Mesendoderm (in vitro differentiated cells): Measurements from ENCODE around the gene AP3S2.

Source experiments
- DNase-seq: peaks from one replicate; pipeline ENCODE4 v3.0.0; 2013
- H2AK5ac ChIP-seq: 2 replicates; pipeline ENCODE4 v1.6.1; 2013; ENCODE audit warnings: low read length, inconsistent platforms
- H2BK120ac ChIP-seq: 2 replicates; pipeline ENCODE4 v1.6.1; 2013; ENCODE audit warnings: low read depth, mild to moderate bottlenecking, low read length, moderate library complexity, mixed read lengths
- H2BK15ac ChIP-seq: replicated peaks from 2 replicates; pipeline ENCODE4 v1.6.1; 2013; ENCODE audit warnings: low read depth, mild to moderate bottlenecking, moderate library complexity
- H2BK5ac ChIP-seq: 2 replicates; pipeline ENCODE4 v1.6.1; 2013; ENCODE audit warnings: low read length, inconsistent platforms
- H3K18ac ChIP-seq: 2 replicates; pipeline ENCODE4 v1.6.1; 2013; ENCODE audit warnings: mild to moderate bottlenecking, low read length, mixed read lengths
- H3K23ac ChIP-seq: one replicate; pipeline ENCODE4 v1.6.1; 2013; ENCODE audit warnings: low read length
- H3K27ac ChIP-seq: 2 replicates; pipeline ENCODE4 v1.5.1; 2013; ENCODE audit warnings: low read depth, mild to moderate bottlenecking, inconsistent platforms, low read length, moderate library complexity
- H3K27me3 ChIP-seq: 2 replicates; pipeline ENCODE4 v1.6.1; 2013; ENCODE audit warnings: low read length, control low read depth, mild to moderate bottlenecking, inconsistent platforms; ENCODE audit not compliant: insufficient read depth, poor library complexity
- H3K36me3 ChIP-seq: 2 replicates; pipeline ENCODE4 v1.6.1; 2013; ENCODE audit warnings: low read length, inconsistent platforms; ENCODE audit not compliant: control insufficient read depth, insufficient read depth
- H3K4ac ChIP-seq: one replicate; pipeline ENCODE4 v1.6.1; 2013; ENCODE audit warnings: low read depth, mild to moderate bottlenecking, low read length, moderate library complexity
- H3K4me1 ChIP-seq: 2 replicates; pipeline ENCODE4 v1.6.1; 2013; ENCODE audit warnings: low read depth, low read length, inconsistent platforms; ENCODE audit not compliant: control insufficient read depth
- H3K4me2 ChIP-seq: 2 replicates; pipeline ENCODE4 v1.6.1; 2013; ENCODE audit warnings: low read length
- H3K4me3 ChIP-seq: 2 replicates; pipeline ENCODE4 v1.5.1; 2013; ENCODE audit warnings: mild to moderate bottlenecking, low read length
- H3K56ac ChIP-seq: one replicate; pipeline ENCODE4 v1.6.1; 2013; ENCODE audit warnings: low read length
- H3K79me1 ChIP-seq: 2 replicates; pipeline ENCODE4 v1.6.1; 2013; ENCODE audit warnings: low read length, inconsistent platforms
- H3K79me2 ChIP-seq: 2 replicates; pipeline ENCODE4 v1.6.1; 2013; ENCODE audit warnings: mild to moderate bottlenecking, low read length; ENCODE audit not compliant: control insufficient read depth, insufficient read depth
- H3K9ac ChIP-seq: 2 replicates; pipeline ENCODE4 v1.6.1; 2013; ENCODE audit warnings: low read length, inconsistent platforms
- H4K5ac ChIP-seq: one replicate; pipeline ENCODE4 v1.6.1; 2013; ENCODE audit warnings: low read length
- H4K8ac ChIP-seq: one replicate; pipeline ENCODE4 v1.6.1; 2013; ENCODE audit warnings: low read depth, mild to moderate bottlenecking, control low read depth, low read length, moderate library complexity
- WGBS: extraction: QIAGEN DNeasy Blood & Tissue Kit; methylation state at CpG from one replicate; pipeline ENCODE4 v1.1.7; 2013; ENCODE audit warnings: low lambda C conversion rate, missing lambda C conversion rate; ENCODE audit not compliant: insufficient coverage; ENCODE audit errors: extremely low coverage; 5-methylcytosine and 5-hydroxymethylcytosine counted together

AP3S2 gene

GRCh38 chr15:89852342-89852995 lies 41.3 kb downstream of the AP3S2 start:
- H3K4me1 ChIP-seq, result no peaks in the 10 kb centered on the region
- H2AK5ac ChIP-seq, result no peak overlapping the region
- H3K79me2 ChIP-seq, result no peaks in the 10 kb centered on the region
- no peak overlapping the region for H4K5ac ChIP-seq
- no peak overlapping the region for H2BK120ac ChIP-seq
- no peak overlapping the region for H3K23ac ChIP-seq
- no peak overlapping the region for H3K18ac ChIP-seq
- no peak overlapping the region for H3K9ac ChIP-seq
- H3K4me2 ChIP-seq, result no peak overlapping the region
- no peak overlapping the region for H2BK15ac ChIP-seq
- DNase-seq, result no peak
- H3K4me3 ChIP-seq, result no peak overlapping the region
- no peak overlapping the region for H3K27ac ChIP-seq
- H3K79me1 ChIP-seq, result no peaks in the 10 kb centered on the region
- H3K36me3 ChIP-seq, result no peaks in the 10 kb centered on the region
- H3K4ac ChIP-seq, result no peak overlapping the region
- H2BK5ac ChIP-seq, result no peak overlapping the region
- H3K27me3 ChIP-seq, result no peaks in the 10 kb centered on the region
- no peak overlapping the region for H3K56ac ChIP-seq
- H4K8ac ChIP-seq, result no peak overlapping the region
- no CpG with 5 or more reads among the region's 3 CpGs for WGBS

- Histone ChIP-seq H3K56ac (no peak overlapping the region), H3K79me2 (no peaks in the 10 kb centered on the region), H3K4me1 (no peaks in the 10 kb centered on the region), H4K5ac (no peak overlapping the region), H3K18ac (no peak overlapping the region), H3K27ac (no peak overlapping the region), H3K4me3 (no peak overlapping the region), H3K79me1 (no peaks in the 10 kb centered on the region), H4K8ac (no peak overlapping the region), H3K9ac (no peak overlapping the region), H3K4ac (no peak overlapping the region), H3K23ac (no peak overlapping the region), H2AK5ac (no peak overlapping the region), H3K27me3 (no peaks in the 10 kb centered on the region), H2BK120ac (no peak overlapping the region), H2BK15ac (no peak overlapping the region), H2BK5ac (no peak overlapping the region), H3K4me2 (no peak overlapping the region), H3K36me3 (no peaks in the 10 kb centered on the region)
- DNase-seq, result no peak
- no CpG with 5 or more reads among the region's 5 CpGs for WGBS
Measured at GRCh38 chr15:89851673-89852341, 42.0 kb downstream of the AP3S2 start.

GRCh38 chr15:89848970-89849292 lies 44.9 kb downstream of the AP3S2 start:
- WGBS, result no CpG with 5 or more reads among the region's 2 CpGs
- no peak overlapping the region for H3K4me3 ChIP-seq
- no peak overlapping the region for H2BK120ac ChIP-seq
- H3K56ac ChIP-seq, result no peak overlapping the region
- H3K27ac ChIP-seq, result no peak overlapping the region
- no peaks in the 10 kb centered on the region for H3K27me3 ChIP-seq
- no peak overlapping the region for H3K9ac ChIP-seq
- no peaks in the 10 kb centered on the region for H3K36me3 ChIP-seq
- no peak overlapping the region for H2AK5ac ChIP-seq
- no peak overlapping the region for H3K4me2 ChIP-seq
- no peak overlapping the region for H4K8ac ChIP-seq
- DNase-seq, result no peak
- no peaks in the 10 kb centered on the region for H3K79me1 ChIP-seq
- no peak overlapping the region for H3K4ac ChIP-seq
- H3K4me1 ChIP-seq, result no peaks in the 10 kb centered on the region
- H2BK5ac ChIP-seq, result no peak overlapping the region
- H2BK15ac ChIP-seq, result no peak overlapping the region
- H3K23ac ChIP-seq, result no peak overlapping the region
- H4K5ac ChIP-seq, result no peak overlapping the region
- no peaks in the 10 kb centered on the region for H3K79me2 ChIP-seq
- H3K18ac ChIP-seq, result no peak overlapping the region

- DNase-seq, result no peak
- no peak overlapping the region for H3K56ac ChIP-seq
- no peak overlapping the region for H3K4me2 ChIP-seq
- H3K27ac ChIP-seq, result no peak overlapping the region
- H3K4ac ChIP-seq, result no peak overlapping the region
- H3K18ac ChIP-seq, result no peak overlapping the region
- no peaks in the 10 kb centered on the region for H3K79me1 ChIP-seq
- no peak overlapping the region for H2BK15ac ChIP-seq
- WGBS, result no CpG with 5 or more reads among the region's 2 CpGs
- no peak overlapping the region for H3K4me3 ChIP-seq
- no peaks in the 10 kb centered on the region for H3K36me3 ChIP-seq
- H2BK5ac ChIP-seq, result no peak overlapping the region
- no peaks in the 10 kb centered on the region for H3K79me2 ChIP-seq
- H3K4me1 ChIP-seq, result no peaks in the 10 kb centered on the region
- no peak overlapping the region for H3K9ac ChIP-seq
- H3K23ac ChIP-seq, result no peak overlapping the region
- H3K27me3 ChIP-seq, result no peaks in the 10 kb centered on the region
- H4K5ac ChIP-seq, result no peak overlapping the region
- H4K8ac ChIP-seq, result no peak overlapping the region
- no peak overlapping the region for H2BK120ac ChIP-seq
- no peak overlapping the region for H2AK5ac ChIP-seq
Measured at GRCh38 chr15:89847101-89847500, 46.7 kb downstream of the AP3S2 start.

- Histone ChIP-seq H3K79me2 (no peaks in the 10 kb centered on the region), H3K4me2 (no peak overlapping the region), H3K27me3 (no peaks in the 10 kb centered on the region), H3K79me1 (no peaks in the 10 kb centered on the region), H3K18ac (no peak overlapping the region), H3K36me3 (no peaks in the 10 kb centered on the region), H3K4me3 (no peak overlapping the region), H4K8ac (no peak overlapping the region), H4K5ac (no peak overlapping the region), H2BK15ac (no peak overlapping the region), H2BK120ac (no peak overlapping the region), H3K23ac (no peak overlapping the region), H2AK5ac (no peak overlapping the region), H3K4ac (no peak overlapping the region), H3K56ac (no peak overlapping the region), H3K4me1 (no peaks in the 10 kb centered on the region), H3K9ac (no peak overlapping the region), H3K27ac (no peak overlapping the region), H2BK5ac (no peak overlapping the region)
- no CpG with 5 or more reads among the region's 5 CpGs for WGBS
- DNase-seq, result peak; percentile 77
Measured at GRCh38 chr15:89845305-89845893, 48.4 kb downstream of the AP3S2 start.
